GM18526 (cell line): ENCODE data around the gene DGKD.

Experiments used
- POLR2A ChIP-seq: IDR thresholded peaks from 3 replicates; pipeline ENCODE4 v1.6.1; 2011; ENCODE audit not compliant: insufficient read length; ENCODE audit errors: extremely low read depth

Gene DGKD

GRCh38 chr2:233486778-233487552 lies 132.7 kb downstream of the DGKD start:
- TF ChIP-seq POLR2A: no peak

- no peak for TF ChIP-seq POLR2A
Observed at GRCh38 chr2:233487748-233488345, 133.6 kb downstream of the DGKD start.

- no peak for TF ChIP-seq POLR2A
Observed at GRCh38 chr2:233489143-233489542, 134.8 kb downstream of the DGKD start.

DNA sequence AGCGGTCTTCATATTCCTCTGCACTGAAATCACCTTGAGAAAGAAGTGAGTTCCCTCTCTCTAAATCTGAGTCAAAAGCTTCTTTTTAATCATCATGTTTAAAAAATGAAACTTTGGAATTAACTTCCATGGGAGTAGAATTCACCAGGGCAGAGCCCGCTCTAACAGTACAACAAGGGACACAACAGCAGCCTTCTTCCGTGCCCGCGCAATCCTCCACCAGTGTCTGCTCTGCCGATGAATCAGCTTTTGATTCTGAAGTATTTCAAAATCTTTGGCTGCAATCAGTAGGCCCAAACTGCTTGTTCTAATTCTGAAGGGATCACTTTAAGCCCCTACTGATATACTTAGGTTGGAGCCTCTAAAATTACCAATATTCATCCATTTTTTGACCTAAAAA lies 135.4 kb downstream of the DGKD start:
- TF ChIP-seq POLR2A: no peak

DNA sequence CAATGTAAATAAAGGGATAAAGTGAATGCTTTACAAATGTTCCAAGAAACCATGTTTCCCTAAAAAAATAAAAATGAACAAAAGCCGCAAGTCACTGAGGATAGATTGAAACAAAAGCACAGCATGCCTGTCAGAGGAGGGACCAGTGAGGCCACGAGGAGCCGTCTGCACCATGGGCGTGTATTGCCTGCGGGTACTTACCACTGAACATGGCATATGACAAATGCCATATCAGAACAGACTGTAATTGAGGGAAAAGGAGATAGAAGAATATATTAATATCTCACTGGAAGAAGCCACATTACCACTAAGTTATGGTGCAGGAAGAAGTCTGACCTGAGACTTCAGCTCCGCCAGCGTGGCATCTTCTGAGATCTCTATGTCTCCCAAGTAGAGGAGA lies 136.5 kb downstream of the DGKD start:
- no peak for TF ChIP-seq POLR2A

GRCh38 chr2:233491326-233491725 lies 137.0 kb downstream of the DGKD start:
- no peak for TF ChIP-seq POLR2A

DNA sequence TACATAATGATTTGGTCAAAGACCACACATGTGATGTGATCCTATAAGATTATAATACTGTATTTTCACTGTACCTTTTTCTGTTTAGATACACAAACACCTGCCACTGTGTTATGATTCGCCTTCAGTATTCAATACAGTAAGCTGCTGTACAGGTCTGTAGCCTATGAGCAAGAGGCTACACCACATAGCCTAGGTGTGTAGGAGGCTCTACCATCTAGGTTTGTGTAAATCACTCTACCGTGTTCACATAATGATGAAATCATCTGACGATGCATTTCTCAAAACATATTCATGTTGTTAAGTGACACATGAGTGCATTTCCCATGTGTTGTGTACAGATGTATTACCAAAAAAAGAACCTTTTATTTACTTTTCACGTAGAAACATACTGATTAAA lies 137.8 kb downstream of the DGKD start:
- no peak for TF ChIP-seq POLR2A

DNA sequence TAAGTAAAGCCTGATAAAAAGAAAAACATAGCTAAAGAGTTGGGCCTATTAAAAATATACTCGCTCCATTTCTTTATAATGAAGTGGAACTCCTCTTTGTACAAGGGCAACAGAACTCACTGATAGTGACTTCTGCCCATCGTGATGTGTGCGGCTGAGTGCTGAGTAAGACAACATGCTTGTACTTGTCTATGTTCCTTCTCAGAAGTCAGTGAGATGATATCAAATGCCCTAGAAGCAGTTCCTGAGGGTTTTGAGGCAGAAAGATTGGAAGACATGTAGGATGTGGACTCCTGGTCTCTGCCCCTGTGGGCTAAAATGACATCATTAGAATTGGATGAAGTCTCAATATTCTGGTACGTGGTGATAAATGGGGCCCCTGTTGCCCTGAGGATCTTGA lies 138.5 kb downstream of the DGKD start:
- TF ChIP-seq POLR2A: no peak

DNA sequence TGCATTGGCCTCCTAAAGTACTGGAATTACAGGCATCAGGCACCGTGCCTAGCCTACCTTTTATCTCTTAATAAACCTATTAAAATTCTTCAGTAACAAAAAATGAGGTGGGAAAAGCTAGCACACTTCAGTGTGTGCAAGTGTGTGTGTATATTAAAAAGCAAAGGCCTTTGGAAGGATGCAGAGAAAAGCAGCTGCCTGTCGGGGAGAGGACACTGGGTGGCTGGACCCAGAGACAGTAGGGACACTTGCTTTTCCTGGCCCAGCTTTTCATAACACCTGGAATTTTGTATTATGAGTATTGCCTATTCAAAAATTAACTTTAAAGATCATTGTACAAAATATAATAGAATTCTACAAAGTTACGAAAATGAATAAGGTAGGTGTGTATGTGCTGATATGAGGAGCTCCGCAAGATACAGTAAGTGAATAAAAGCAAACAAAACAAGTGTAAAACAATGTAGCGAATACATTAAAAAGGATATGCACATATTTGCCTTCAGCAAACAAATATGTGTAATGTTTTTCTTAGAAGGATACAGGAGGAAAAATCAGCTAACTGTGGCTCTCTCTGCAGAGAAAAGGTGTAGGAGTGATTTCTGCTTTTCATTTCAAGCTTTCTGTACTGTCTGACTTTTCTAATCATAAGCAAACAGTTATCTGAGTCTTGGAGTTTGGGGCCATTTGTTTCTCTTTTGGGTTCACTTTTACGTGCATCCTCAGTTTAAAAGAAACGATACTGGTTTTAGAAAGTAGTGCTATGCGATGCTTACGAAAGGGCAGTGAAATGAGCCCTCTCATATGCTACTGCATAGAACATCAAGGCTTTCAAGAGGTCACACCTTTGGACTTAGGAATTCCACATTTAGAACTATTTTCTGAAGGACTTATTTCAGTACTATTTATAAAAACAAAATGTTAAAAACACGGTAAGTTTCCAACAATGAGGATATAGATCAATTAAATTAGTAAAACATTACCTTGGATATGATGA lies 141.5 kb downstream of the DGKD start:
- no peak for TF ChIP-seq POLR2A

GRCh38 chr2:233497692-233498091 lies 143.4 kb downstream of the DGKD start:
- TF ChIP-seq POLR2A: no peak

DNA sequence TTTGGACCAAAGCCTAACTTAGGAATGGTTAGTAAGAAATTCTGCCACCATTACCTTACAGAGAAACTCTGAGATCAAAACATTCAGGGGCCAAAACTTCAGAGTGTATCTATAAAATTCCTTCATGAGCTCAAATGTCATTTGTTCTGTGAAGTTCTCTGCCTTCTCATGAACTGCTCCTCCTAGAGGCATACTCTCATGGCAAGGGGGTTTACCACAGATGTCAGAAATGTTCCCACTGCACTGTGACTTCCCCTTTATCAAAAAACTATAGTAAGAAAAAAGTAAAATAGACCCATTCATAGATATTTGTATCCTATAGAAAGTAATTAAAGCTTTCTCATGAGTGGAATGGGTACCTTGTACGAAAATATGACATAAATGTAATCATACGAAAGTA lies 143.8 kb downstream of the DGKD start:
- TF ChIP-seq POLR2A: no peak

DNA sequence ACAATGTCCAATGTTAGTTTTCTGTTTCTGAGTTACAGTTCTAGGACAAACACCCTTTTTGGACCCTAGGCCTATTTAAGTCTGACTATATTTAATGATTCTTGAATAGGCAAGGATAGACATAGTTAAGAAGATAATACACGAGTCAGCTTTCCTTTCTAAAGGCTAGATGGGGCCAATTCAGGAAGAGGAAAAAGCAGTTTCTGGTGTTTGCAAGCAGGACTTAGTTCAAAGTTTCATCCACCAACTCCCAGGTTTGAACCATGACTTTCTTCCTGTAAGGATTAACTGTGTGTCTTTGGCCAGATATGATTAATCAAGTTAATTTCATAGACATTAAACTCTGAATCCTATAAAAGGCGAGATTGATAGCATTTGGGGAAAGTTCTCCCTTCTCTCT lies 145.6 kb downstream of the DGKD start:
- no peak for TF ChIP-seq POLR2A

DNA sequence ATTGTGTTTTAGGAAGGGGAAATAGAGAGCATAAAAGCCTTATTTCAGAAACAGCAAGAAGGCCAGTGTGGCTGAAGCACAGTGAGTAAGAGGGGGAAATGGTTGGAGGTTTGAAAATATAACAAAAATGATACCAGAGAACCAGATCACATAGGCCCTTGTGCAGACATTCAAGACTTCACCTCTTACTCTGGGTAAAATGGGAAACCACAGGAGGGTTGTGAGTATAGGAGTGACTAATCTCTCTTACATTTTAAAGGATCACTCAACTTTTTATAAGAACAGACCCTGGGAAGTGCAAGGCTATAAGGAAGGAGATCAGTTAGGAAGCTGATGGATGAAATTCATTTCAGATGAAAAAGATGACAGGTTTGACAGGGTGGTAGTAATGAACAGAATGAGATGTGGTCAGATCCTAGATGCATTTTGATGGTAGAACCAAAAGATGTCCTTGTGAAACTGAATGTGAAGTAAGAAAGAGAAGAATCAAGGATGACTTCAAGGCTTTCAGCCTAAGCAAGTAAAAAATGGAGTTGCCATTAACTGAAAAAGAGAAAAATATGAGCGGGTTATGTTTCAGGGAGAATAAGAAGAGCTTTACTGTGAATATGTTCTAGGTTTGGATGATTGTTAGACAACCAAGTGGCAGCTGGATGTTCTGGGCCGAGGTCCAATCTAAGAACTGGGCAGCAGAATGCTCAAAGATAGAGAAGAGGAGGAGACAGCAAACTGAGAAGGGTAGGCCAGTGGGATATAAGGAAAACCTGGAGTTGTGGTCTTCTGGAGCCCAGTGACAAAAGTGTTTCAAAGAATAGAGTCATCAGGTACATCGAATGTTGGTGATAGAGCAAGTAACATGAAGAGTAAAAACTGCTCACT lies 147.1 kb downstream of the DGKD start:
- no peak for TF ChIP-seq POLR2A

- TF ChIP-seq POLR2A: no peak
Observed at GRCh38 chr2:233503481-233503880, 149.2 kb downstream of the DGKD start.
